Neural cell (in vitro differentiated cells): Measurements from ENCODE around the gene HINT2.

Source experiments
- EZH2 ChIP-seq: fragments of 200-600, 300-800 bp; shearing (Covaris generic), sonication (generic); IDR thresholded peaks from 2 replicates; pipeline ENCODE4 v1.6.1; 2014; ENCODE audit warnings: antibody characterized with exemption, low read length, borderline replicate concordance, mild to moderate bottlenecking; ENCODE audit not compliant: insufficient read depth, poor library complexity, severe bottlenecking
- TF ChIP-seq, protein P1 (sequence below): fragments of 450-650 bp; IDR thresholded peaks from 2 replicates; pipeline ENCODE4 v1.5.1; 2014; ENCODE audit warnings: antibody characterized with exemption, mild to moderate bottlenecking, moderate library complexity; ENCODE audit not compliant: poor library complexity, severe bottlenecking

DNA sequence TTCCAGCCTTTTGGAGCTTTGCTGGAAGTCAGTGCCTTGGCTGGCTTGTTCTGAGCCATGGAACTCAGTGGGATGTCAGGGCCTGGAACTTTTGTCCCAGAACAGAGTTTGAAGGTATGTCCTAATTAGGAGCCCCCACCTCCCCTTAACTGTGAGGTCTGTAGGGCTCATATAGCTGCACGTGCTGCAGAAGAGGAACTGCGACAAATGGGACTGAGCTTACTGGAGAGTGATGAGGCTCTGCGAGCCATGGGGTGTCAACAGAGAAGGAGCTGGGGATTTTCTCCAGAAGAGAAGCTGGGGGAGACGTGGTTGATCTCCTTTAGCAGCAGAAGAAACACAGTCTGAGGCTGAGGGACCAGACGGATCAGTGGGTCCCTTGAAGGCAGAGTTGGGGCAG lies 25.1 kb upstream of the HINT2 start:
- TF ChIP-seq, protein P1, sequence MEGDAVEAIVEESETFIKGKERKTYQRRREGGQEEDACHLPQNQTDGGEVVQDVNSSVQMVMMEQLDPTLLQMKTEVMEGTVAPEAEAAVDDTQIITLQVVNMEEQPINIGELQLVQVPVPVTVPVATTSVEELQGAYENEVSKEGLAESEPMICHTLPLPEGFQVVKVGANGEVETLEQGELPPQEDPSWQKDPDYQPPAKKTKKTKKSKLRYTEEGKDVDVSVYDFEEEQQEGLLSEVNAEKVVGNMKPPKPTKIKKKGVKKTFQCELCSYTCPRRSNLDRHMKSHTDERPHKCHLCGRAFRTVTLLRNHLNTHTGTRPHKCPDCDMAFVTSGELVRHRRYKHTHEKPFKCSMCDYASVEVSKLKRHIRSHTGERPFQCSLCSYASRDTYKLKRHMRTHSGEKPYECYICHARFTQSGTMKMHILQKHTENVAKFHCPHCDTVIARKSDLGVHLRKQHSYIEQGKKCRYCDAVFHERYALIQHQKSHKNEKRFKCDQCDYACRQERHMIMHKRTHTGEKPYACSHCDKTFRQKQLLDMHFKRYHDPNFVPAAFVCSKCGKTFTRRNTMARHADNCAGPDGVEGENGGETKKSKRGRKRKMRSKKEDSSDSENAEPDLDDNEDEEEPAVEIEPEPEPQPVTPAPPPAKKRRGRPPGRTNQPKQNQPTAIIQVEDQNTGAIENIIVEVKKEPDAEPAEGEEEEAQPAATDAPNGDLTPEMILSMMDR: no peak
- TF ChIP-seq EZH2: no peak
